NOMO-1 treated with dmso at 0.1 percent for 144 hours (cell line): ENCODE results near the gene FOXN3.
"Not testable (repeated sequence)": the region's sequence is repeated elsewhere in the genome, so short reads cannot be mapped to it uniquely, and the experiment has no call there.

Source experiments
- DNase-seq: peaks from one replicate; lab custom pipeline; 2025; ENCODE audit not compliant: unreplicated experiment; lab: John Stamatoyannopoulos, UW

The FOXN3 gene

DNA sequence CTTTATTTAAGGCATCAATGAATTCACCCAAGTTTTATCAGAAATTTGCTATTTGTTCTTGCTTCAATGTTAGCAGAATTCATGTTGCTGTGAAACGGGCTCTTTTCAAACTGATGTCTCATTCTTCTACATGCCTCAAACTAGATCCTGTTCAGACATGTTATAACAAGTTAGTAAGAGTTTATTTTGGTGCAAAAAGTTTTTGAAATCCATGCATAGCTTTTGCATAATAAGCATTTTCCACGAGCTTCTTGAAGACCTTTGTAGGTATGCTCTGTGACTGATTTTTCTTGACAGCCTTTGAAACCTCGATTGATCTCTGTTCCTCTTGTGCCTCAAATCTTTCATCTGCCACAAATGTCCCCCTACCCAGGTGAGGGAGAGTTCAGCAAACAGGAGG is 275.2 kb downstream of the FOXN3 start:
- no peak for DNase-seq

- no peak for DNase-seq
These were observed 276.7 kb downstream of the FOXN3 start for GRCh38 chr14:89140326-89140725.

DNA sequence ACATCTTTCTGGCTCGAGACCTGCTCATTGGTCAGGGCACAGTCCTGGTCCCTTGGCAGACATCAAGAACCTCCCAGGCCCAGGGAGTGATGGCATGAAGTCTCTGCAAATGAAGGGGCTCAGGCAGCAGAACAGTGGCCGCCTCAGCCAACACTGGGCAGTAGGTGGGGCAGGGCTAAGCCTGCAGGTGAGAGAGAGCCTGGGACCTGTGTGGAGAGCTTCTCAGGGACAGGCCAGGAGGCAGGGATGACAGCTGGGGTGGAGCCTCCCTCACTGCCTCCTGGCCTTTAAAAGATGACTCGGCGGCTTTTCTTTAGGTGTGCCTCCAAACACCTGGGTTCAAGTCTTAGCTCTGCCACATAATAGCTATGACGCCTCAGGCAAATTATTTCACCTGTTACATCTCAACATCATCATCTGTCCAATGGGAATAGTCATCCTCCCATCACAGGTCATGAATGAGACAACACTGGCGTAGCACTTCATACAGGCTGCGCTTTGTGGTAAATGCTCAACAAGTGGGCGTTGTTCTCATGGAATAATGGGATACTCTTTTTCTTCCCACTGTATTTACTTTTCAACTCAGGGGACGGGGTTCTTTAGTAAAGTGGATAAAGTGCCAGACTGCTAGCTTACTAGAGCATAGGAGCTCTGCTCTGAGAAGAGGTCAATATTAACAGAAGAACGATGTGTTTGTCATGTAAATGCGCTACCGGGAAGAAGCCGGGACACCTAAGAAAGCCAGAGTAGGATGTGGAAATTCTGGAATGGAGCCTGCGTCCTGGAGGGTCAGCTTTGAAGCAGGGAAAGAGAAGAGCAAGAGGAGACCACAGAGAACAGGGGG is 277.4 kb downstream of the FOXN3 start:
- DNase-seq = no peak

GRCh38 chr14:89138846-89139245 is 278.2 kb downstream of the FOXN3 start:
- no peak for DNase-seq

DNA sequence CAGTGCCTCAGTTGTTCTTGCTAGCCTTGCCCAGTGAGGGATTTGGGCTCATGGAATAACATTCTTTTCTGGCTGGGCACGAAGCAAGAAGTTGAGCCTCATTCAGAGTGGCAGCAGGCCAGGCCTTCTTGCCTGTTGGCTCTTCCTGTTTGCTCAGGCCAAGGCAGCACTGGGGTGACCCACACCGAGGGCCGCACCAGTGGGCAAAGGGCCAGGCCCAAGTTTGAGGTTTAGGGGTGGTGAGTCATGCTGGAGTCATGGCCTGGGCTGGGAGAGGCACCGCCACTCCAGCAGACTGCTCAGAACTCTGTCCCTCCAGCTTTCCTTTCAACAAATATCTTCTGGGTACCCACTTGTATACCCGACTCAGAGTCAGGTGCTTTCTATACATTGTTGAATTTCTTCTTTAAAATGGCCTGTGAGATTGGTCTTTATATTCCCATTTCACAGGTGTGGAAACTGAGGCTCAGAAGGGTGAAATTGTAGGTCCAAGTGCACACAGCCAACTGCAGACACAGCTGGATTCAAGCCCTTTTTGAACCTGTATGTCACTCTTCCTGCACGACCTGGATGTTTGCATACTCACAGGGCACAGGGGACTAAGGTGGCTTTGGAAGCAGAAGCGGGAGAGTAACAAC is 279.4 kb downstream of the FOXN3 start:
- no peak for DNase-seq

DNA sequence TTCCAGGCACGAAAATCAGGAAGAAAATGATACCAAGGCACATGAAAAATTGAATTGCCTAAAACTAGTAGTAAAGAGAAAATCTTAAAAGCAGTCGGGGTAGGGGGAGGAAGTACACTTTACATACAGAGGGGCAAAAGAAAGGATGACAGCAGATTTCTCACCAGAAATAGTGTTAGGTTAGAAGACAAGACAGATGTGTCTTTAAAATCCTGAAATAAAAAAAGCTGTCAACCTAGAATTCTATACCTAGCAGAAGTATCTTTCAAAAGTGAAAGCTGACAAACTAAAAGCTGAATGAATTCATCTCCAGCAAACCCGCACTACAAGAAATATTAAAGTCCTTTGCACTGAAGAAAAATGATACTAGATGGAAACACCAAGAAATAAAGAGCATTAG is 280.4 kb downstream of the FOXN3 start:
- DNase-seq = no peak

GRCh38 chr14:89134640-89135039 is 282.4 kb downstream of the FOXN3 start:
- no peak for DNase-seq

DNA sequence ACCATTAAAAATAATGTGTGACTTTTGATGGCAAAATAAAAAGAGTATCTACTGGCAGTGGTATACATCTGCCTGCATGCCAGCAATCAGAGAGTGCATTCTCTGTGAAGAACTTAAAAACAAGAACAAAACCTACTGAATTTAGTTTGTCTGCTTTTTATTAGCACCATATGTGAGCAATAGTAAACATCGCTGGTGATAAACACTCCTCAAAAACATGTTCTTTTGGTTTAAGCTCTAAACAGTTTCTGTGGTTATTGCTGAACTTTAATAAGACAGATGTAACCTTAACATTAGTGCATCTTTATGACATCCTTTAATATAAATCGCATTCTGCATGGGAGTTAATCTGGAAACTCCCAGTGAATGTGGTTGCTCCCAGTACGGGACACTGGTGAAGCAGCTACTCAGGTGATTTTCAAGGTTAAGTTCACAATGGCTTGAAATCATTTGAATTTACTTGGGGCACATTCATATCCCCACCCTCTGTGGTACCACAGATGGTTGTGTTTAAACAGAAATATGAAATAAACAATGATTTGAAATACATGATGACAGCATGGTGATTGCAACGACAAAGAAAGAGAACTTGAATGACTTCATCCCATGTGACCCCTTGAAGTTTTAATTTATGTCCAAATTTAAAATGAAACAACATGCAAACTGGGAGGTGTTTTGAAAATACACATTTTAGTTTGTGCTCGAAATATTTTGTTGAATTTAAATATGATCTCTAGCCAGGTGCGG is 285.9 kb downstream of the FOXN3 start:
- DNase-seq = no peak

GRCh38 chr14:89129570-89129969 is 287.5 kb downstream of the FOXN3 start:
- DNase-seq = no peak

GRCh38 chr14:89128311-89129026 is 288.6 kb downstream of the FOXN3 start:
- DNase-seq = no peak

- no peak for DNase-seq
These were observed 290.6 kb downstream of the FOXN3 start for GRCh38 chr14:89126461-89126860.

DNA sequence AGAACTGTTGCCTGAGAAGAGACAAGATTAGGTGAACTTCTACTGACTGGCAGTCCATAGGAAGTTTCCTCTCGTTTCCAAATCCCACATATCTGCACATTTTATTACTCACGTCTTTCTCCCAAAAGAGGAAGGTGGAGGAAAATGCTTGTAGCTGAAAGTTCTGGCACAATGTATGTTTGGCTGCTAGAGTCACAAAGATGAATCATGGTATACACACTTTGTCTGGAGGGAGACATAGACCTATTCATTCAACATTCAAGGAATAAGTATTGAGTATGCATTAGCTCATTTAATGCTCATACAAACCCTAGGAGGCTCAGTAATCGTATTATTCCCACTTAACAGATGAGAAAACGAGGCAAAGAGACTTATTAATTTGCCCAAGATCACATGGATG is 291.8 kb downstream of the FOXN3 start:
- DNase-seq = no peak

- no peak for DNase-seq
These were observed 293.2 kb downstream of the FOXN3 start for GRCh38 chr14:89123851-89124250.

- no peak for DNase-seq
These were observed 293.8 kb downstream of the FOXN3 start for GRCh38 chr14:89123215-89123614.

GRCh38 chr14:89121968-89122620 is 294.9 kb downstream of the FOXN3 start:
- DNase-seq = no peak

DNA sequence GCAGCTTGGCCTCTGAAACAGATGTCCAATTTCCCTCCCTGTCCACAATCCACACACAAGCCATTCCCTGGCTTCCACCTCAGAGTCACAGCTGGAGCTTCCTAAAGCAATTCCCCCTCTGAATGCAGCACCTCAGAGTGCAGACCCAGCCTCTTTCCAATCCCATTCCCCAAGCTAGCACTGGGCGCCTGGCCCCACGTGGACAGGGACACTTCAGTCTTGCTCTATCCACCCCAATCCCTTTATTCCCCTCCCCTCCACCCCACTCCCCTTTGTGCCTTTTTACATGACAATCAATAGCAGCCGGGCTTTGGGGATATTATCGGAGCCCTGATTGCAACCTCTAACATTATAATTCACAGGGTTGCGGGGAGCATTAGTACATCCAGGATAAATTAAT is 300.0 kb downstream of the FOXN3 start:
- DNase-seq = no peak

- no peak for DNase-seq
These were observed 302.9 kb downstream of the FOXN3 start for GRCh38 chr14:89114109-89114508.

GRCh38 chr14:89112720-89113119 is 304.3 kb downstream of the FOXN3 start:
- DNase-seq = no peak

- not testable (repeated sequence) for DNase-seq
These were observed 305.1 kb downstream of the FOXN3 start for GRCh38 chr14:89111766-89112543.

DNA sequence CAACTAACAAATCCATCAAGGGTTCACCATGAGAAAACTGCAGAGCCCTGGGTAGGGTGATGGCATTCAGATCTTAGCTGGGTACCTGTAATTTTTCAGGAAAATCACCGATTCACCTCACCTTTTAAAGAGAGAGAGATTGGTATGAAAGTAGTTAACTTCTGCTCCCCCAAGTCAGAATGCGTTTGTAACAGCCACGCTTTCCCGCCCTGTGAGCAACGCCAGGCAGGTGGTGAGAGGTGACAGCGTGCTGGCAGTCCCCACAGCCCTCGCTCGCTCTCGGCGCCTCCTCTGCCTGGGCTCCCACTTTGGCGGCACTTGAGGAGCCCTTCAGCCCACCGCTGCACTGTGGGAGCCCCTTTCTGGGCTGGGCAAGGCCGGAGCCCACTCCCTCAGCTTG is 305.8 kb downstream of the FOXN3 start:
- DNase-seq = not testable (repeated sequence)
